Uterus (tissue), 4 donors: ENCODE measurements around the gene POU5F2. TPM values are rescaled to one million over a fixed set of nuclear protein-coding genes. Genes with fewer than 3 reads are reported as not detected.

Source experiments
- DNase-seq, 2 donors: peaks; one replicate each; pipeline ENCODE4 v3.0.0-alpha.2; 2019 to 2020
- H3K27ac ChIP-seq, 2 donors: fragments of 200-600 bp; sonication (generic); 1 replicate in 1 of 2; 2 replicates in 1 of 2; pipeline ENCODE4 v1.5.1; 2016 to 2018
- H3K27me3 ChIP-seq, 2 donors: fragments of 200-600 bp; sonication (generic); one replicate each; pipeline ENCODE4 v1.5.1; 2018 to 2019; ENCODE audit warnings: control low read depth in 1 of 2
- H3K36me3 ChIP-seq, 2 donors: fragments of 200-600 bp; sonication (generic); one replicate each; pipeline ENCODE4 v1.5.1; 2019; ENCODE audit warnings: control low read depth in 1 of 2
- H3K4me1 ChIP-seq, 2 donors: fragments of 200-600 bp; sonication (generic); one replicate each; pipeline ENCODE4 v1.5.1; 2018 to 2019; ENCODE audit warnings: control low read depth in 1 of 2
- H3K4me3 ChIP-seq, 2 donors: fragments of 200-600 bp; sonication (generic); 1 replicate in 1 of 2; 2 replicates in 1 of 2; pipeline ENCODE4 v1.5.1; 2018 to 2019; ENCODE audit warnings: mild to moderate bottlenecking in 1 of 2
- H3K9me3 ChIP-seq, 2 donors: fragments of 200-600 bp; sonication (generic); one replicate each; pipeline ENCODE4 v1.5.1; 2019; ENCODE audit warnings: control low read depth in 1 of 2
- CTCF ChIP-seq, 4 experiments: fragments of 200-600 bp in 2 of 4; fragments of 450-650 bp in 2 of 4; sonication (generic) in 2 of 4; IDR thresholded peaks; one replicate each; pipeline ENCODE4 v1.5.1; 2016 to 2019; ENCODE audit warnings: antibody characterized with exemption in 4 of 4, mild to moderate bottlenecking in 2 of 4, moderate library complexity in 1 of 4
- POLR2A ChIP-seq, 2 donors: fragments of 450-650 bp; IDR thresholded peaks; one replicate each; pipeline ENCODE4 v1.6.1; 2016; ENCODE audit warnings: antibody characterized with exemption in 2 of 2, mild to moderate bottlenecking in 1 of 2, moderate library complexity in 1 of 2
- intact Hi-C: fragments of 100-400 bp; cut with DNase I; formaldehyde crosslinking; loops from one replicate; pipeline ENCODE4 v1.15.1; 2023; ENCODE audit warnings: low total_unique reads
- total RNA-seq, 4 donors: library from RNA; depleted of rRNA in 3 of 4; stranded (reverse); fragments of >200 nt in 3 of 4; gene quantifications; one replicate each; pipeline versions ENCODE4 v1.1.0 to v1.2.4, GENCODE V29; 2014 to 2023
- donor health status: DM: yes; HTN: yes; CAD: no.

Gene POU5F2
- total RNA-seq, 4 donors from 2014 or later = 1.2 to 6.4 (median 2.6) TPM

DNA sequence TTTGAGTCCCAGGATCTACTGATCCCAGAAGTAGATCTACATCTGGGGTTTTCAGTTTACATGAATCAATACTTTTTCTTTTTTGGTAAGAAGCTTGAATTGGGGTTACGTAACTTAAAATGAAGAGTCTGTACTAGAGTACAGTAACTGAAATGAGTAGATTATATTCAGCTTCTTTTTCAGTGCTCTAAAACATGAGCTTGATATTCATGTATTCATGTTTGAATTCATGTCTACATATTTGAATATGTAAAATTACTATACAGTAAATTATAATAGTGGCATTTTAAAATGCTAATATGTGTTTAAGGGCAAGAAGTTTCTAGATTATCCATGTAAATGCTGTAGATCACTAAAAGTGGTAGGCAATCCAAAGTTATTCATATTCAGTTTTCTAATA, 14.8 kb downstream of the POU5F2 start:
- no peak overlapping the region for H3K4me3 ChIP-seq

GRCh38 chr5:93724791-93725190, 16.6 kb downstream of the POU5F2 start:
- intact Hi-C loops = no loop called here
- Histone ChIP-seq H3K4me3 (no peak overlapping the region), H3K36me3 (no peaks in the 10 kb centered on the region), H3K9me3 (no peaks in the 10 kb centered on the region), H3K4me1 (no peaks in the 10 kb centered on the region), H3K27me3 (no peaks in the 10 kb centered on the region), H3K27ac (no peak overlapping the region)
- no peak for DNase-seq
- TF ChIP-seq CTCF (IDR thresholded peaks at IDR 0.05) = no peak
- no peak for TF ChIP-seq POLR2A (IDR thresholded peaks at IDR 0.05)

More for the DNA sequence above, 14.8 kb downstream of the POU5F2 start:
- intact Hi-C loops = no loop called here
- Histone ChIP-seq H3K9me3 (no peaks in the 10 kb centered on the region), H3K36me3 (no peaks in the 10 kb centered on the region), H3K27ac (no peak overlapping the region), H3K4me1 (no peaks in the 10 kb centered on the region), H3K27me3 (no peaks in the 10 kb centered on the region)
- DNase-seq = no peak
- TF ChIP-seq CTCF (IDR thresholded peaks at IDR 0.05) (no peak), POLR2A (IDR thresholded peaks at IDR 0.05) (no peak)

DNA sequence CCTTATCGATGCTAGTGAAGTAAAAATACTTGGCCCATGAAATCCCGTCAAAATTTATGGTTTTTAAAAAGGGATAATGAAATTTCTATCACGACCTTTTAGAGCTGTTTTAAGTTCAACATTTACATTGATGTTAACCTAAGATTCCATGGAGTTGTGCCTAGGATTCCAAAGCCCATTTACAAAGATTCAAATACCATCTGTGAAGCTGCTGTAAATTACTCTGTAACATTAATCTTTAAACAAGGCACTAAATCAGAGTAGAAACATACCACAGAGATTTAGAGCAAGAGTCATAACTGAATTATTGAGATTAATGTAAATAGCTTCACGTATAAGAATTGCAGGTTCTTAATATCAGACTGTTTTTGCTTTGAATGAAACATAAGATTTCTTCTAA, 17.7 kb downstream of the POU5F2 start:
- Histone ChIP-seq H3K27me3 (no peaks in the 10 kb centered on the region), H3K27ac (no peak overlapping the region), H3K9me3 (no peaks in the 10 kb centered on the region), H3K4me3 (no peak overlapping the region), H3K4me1 (no peaks in the 10 kb centered on the region), H3K36me3 (no peaks in the 10 kb centered on the region)
- intact Hi-C loops = no loop called here
- no peak for DNase-seq
- no peak for TF ChIP-seq POLR2A (IDR thresholded peaks at IDR 0.05)
- no peak for TF ChIP-seq CTCF (IDR thresholded peaks at IDR 0.05)

DNA sequence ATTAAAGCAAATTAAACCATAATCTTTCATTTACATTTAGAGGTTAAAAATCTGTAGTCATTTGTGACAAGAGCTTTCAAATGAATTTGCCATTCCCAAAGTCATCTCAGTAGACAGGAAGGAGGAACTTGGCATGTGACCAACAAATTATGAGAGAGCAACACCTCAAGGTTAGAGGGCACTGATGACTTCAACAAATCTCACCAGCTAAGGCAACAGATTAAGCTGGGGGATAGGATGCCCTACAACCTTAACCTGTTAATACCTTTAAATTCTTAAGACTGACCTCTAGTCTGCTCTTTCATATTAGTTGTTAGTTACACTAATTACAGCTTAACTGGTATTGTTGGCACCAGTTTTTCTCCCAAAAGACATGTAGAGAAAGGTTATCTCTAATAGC, 18.4 kb downstream of the POU5F2 start:
- H3K4me1 ChIP-seq = no peaks in the 10 kb centered on the region
- no peak for DNase-seq
- no peak overlapping the region for H3K27ac ChIP-seq
- H3K27me3 ChIP-seq = no peaks in the 10 kb centered on the region
- no peaks in the 10 kb centered on the region for H3K36me3 ChIP-seq
- H3K9me3 ChIP-seq = no peaks in the 10 kb centered on the region
- intact Hi-C loops = no loop called here
- no peak overlapping the region for H3K4me3 ChIP-seq
- TF ChIP-seq CTCF (IDR thresholded peaks at IDR 0.05) = no peak
- no peak for TF ChIP-seq POLR2A (IDR thresholded peaks at IDR 0.05)

DNA sequence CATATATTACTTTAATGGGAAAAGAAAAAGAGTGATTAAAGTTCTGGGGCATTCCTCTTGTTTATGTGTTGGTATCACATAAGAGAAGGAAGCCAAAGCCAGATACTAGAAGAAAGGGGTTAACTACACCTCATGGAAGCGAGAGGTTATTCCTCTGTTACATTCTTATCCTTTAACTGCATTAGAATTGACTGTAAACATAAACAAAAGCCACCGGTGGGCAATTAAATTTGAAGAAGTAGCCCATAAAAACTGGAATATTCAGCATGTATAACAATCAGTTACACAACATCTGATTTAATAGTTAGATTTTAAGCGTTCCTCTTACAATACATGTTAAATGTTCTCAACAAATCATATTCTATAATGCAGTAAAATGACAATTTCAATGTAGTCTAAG, 18.8 kb downstream of the POU5F2 start:
- Histone ChIP-seq H3K27me3 (no peaks in the 10 kb centered on the region), H3K36me3 (no peaks in the 10 kb centered on the region), H3K9me3 (no peaks in the 10 kb centered on the region), H3K4me1 (no peaks in the 10 kb centered on the region), H3K4me3 (no peak overlapping the region), H3K27ac (no peak overlapping the region)
- TF ChIP-seq POLR2A (IDR thresholded peaks at IDR 0.05) = no peak
- TF ChIP-seq CTCF (IDR thresholded peaks at IDR 0.05) = no peak
- DNase-seq = no peak
- intact Hi-C loops = no loop called here
